SW 1271 (cell line): ENCODE results near the gene SCGB2A2.

Experiments used
- DNase-seq, 2 experiments: peaks; one replicate each; lab custom pipeline; 2025; lab: John Stamatoyannopoulos, UW

The SCGB2A2 gene

GRCh38 chr11:62306227-62306626 lies 36.3 kb downstream of the SCGB2A2 start:
- DNase-seq: no peak

DNA sequence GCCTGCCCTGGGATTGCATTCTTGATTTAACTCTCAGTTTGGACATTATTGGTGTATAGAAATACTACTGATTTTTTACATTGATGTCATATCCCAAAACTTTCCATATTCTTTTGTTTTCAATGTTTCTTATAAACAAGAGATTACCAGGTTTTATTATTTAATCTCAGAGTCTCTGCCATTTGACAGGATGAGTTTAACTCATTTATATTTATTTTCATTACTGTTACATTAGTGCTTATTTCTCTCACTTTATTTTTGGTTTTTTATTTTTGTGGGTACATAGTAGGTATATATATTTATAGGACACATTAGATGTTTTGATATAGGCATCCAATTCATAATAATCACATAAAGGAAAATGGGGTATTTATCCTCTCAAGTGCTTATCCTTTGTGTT lies 38.0 kb downstream of the SCGB2A2 start:
- no peak for DNase-seq

GRCh38 chr11:62309991-62310390 lies 40.0 kb downstream of the SCGB2A2 start:
- DNase-seq: no peak

GRCh38 chr11:62315431-62315830 lies 45.5 kb downstream of the SCGB2A2 start:
- DNase-seq: no peak

DNA sequence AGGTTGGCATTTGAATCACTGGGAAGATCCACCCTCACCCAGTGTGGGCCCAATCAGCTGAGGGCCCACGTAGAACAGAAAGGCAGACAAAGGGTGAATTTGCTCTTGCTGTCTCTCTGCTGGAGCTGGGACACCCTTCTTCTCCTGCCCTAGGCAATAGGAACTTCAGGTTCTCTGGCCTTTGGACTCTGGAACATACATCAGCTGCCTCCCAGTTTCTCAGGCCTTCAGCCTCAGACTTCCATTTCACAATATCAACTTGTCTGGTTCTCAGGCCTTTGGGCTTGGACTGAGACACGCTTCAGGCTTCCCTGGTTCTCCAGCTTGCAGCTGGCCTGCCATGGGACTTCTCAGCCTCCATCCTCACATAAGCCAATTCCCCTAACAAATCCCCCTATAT lies 52.6 kb downstream of the SCGB2A2 start:
- DNase-seq: no peak
